Gastroesophageal sphincter (tissue), 3 donors: ENCODE measurements around the gene IL3.

Experiments used
- POLR2A ChIP-seq, 2 donors: fragments of 450-650 bp; IDR thresholded peaks; one replicate each; pipeline ENCODE4 v1.6.1; 2017; ENCODE audit warnings: antibody characterized with exemption in 2 of 2, mild to moderate bottlenecking in 2 of 2, moderate library complexity in 1 of 2
- TF ChIP-seq, protein P1 (sequence below), 4 experiments: fragments of 200-600 bp in 2 of 4; fragments of 450-650 bp in 2 of 4; sonication (generic) in 1 of 4; IDR thresholded peaks; one replicate each; pipeline ENCODE4 v1.5.1; 2017 to 2019; ENCODE audit warnings: antibody characterized with exemption in 4 of 4, mild to moderate bottlenecking in 2 of 4, moderate library complexity in 2 of 4

- TF ChIP-seq, protein P1, sequence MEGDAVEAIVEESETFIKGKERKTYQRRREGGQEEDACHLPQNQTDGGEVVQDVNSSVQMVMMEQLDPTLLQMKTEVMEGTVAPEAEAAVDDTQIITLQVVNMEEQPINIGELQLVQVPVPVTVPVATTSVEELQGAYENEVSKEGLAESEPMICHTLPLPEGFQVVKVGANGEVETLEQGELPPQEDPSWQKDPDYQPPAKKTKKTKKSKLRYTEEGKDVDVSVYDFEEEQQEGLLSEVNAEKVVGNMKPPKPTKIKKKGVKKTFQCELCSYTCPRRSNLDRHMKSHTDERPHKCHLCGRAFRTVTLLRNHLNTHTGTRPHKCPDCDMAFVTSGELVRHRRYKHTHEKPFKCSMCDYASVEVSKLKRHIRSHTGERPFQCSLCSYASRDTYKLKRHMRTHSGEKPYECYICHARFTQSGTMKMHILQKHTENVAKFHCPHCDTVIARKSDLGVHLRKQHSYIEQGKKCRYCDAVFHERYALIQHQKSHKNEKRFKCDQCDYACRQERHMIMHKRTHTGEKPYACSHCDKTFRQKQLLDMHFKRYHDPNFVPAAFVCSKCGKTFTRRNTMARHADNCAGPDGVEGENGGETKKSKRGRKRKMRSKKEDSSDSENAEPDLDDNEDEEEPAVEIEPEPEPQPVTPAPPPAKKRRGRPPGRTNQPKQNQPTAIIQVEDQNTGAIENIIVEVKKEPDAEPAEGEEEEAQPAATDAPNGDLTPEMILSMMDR (IDR thresholded peaks at IDR 0.05) = no peak
- TF ChIP-seq POLR2A (IDR thresholded peaks at IDR 0.05) = no peak
These were observed 40.4 kb upstream of the IL3 start for GRCh38 chr5:132019857-132020555.
